Right atrium auricular region (tissue), 2 donors: Measurements from ENCODE around the gene APOM. TPM values are rescaled to one million over a fixed set of nuclear protein-coding genes. Genes with fewer than 3 reads are reported as not detected.

Experiments used
- DNase-seq: peaks from one replicate; pipeline ENCODE4 v3.0.0-alpha.2; 2019; ENCODE audit warnings: low spot score
- H3K27ac ChIP-seq, 2 donors: fragments of 200-600 bp; sonication (generic); 1 replicate in 1 of 2; 2 replicates in 1 of 2; pipeline ENCODE4 v1.5.1; 2016 to 2019
- H3K27me3 ChIP-seq, 2 donors: fragments of 200-600 bp; sonication (generic); one replicate each; pipeline versions ENCODE4 v1.5.1 to v1.6.0; 2017 to 2019
- H3K36me3 ChIP-seq: fragments of 200-600 bp; sonication (generic); one replicate; pipeline ENCODE4 v1.5.1; 2016
- H3K4me1 ChIP-seq, 2 donors: fragments of 200-600 bp; sonication (generic); one replicate each; pipeline versions ENCODE4 v1.5.1 to v1.6.0; 2017 to 2019
- H3K4me3 ChIP-seq, 2 donors: fragments of 200-600 bp; sonication (generic); 1 replicate in 1 of 2; 2 replicates in 1 of 2; pipeline ENCODE4 v1.5.1; 2017 to 2019; ENCODE audit warnings: mild to moderate bottlenecking in 1 of 2, moderate library complexity in 1 of 2
- H3K9me3 ChIP-seq, 2 donors: fragments of 200-600 bp; sonication (generic); one replicate each; pipeline ENCODE4 v1.5.1; 2019
- CTCF ChIP-seq, 2 donors: fragments of 200-600 bp; sonication (generic); IDR thresholded peaks; one replicate each; pipeline ENCODE4 v1.5.1; 2019; ENCODE audit warnings: antibody characterized with exemption in 2 of 2
- total RNA-seq, 2 donors: library from RNA; depleted of rRNA; stranded (reverse); fragments of >200 nt; gene quantifications; one replicate each; pipeline ENCODE4 v1.1.0, GENCODE V29; 2016

APOM gene
- total RNA-seq, 2 donors from 2014 or later, result 1.0 to 1.2 TPM

GRCh38 chr6:31697555-31697954, 41.9 kb downstream of the APOM start:
- TF ChIP-seq CTCF (IDR thresholded peaks at IDR 0.05), result no peak
- H3K36me3 ChIP-seq, result peaks cover 66% of the 10 kb centered on the region

GRCh38 chr6:31700740-31701401, 45.2 kb downstream of the APOM start:
- H3K4me3 ChIP-seq, result no peak overlapping the region
- TF ChIP-seq CTCF (IDR thresholded peaks at IDR 0.05), result no peak
- no peaks in the 10 kb centered on the region for H3K9me3 ChIP-seq
- no peak for DNase-seq
- H3K27me3 ChIP-seq, result no peaks in the 10 kb centered on the region
- peaks cover 0 to 22% of the 10 kb centered on the region in 2 donors for H3K4me1 ChIP-seq
- H3K36me3 ChIP-seq, result peaks cover 40% of the 10 kb centered on the region
- H3K27ac ChIP-seq, result no peak overlapping the region

More at GRCh38 chr6:31697555-31697954, 41.9 kb downstream of the APOM start:
- Histone ChIP-seq H3K27ac (no peak overlapping the region), H3K4me1 (peaks cover 0 to 22% of the 10 kb centered on the region in 2 donors), H3K9me3 (no peaks in the 10 kb centered on the region), H3K4me3 (no peak overlapping the region), H3K27me3 (no peaks in the 10 kb centered on the region)
- no peak for DNase-seq

- H3K27me3 ChIP-seq, result no peaks in the 10 kb centered on the region
- peaks cover 0 to 22% of the 10 kb centered on the region in 2 donors for H3K4me1 ChIP-seq
These were observed 46.1 kb downstream of the APOM start for GRCh38 chr6:31701666-31702404.

GRCh38 chr6:31702405-31702818, 46.7 kb downstream of the APOM start:
- Histone ChIP-seq H3K27me3 (no peaks in the 10 kb centered on the region), H3K9me3 (no peaks in the 10 kb centered on the region), H3K27ac (peak overlapping the region; percentile 97 to 98), H3K4me3 (peak overlapping the region; percentile 78 to 82), H3K4me1 (peaks cover 0 to 22% of the 10 kb centered on the region in 2 donors), H3K36me3 (peaks cover 24% of the 10 kb centered on the region)
- no peak for DNase-seq
- TF ChIP-seq CTCF (IDR thresholded peaks at IDR 0.05), result no peak

More at GRCh38 chr6:31701666-31702404, 46.1 kb downstream of the APOM start:
- H3K27ac ChIP-seq, result peak overlapping the region; percentile 97 to 98
- peak overlapping the region; percentile 78 to 82 for H3K4me3 ChIP-seq
- no peak for TF ChIP-seq CTCF (IDR thresholded peaks at IDR 0.05)
- DNase-seq, result no peak
- no peaks in the 10 kb centered on the region for H3K9me3 ChIP-seq
- H3K36me3 ChIP-seq, result peaks cover 30% of the 10 kb centered on the region

- Histone ChIP-seq H3K4me3 (peak within 1 kb of the TSS; percentile 78 to 82), H3K4me1 (peaks cover 0 to 18% of the 10 kb centered on the region in 2 donors), H3K27ac (peak within 1 kb of the TSS; percentile 97 to 98)
These were observed 47.4 kb downstream of the APOM start, which contains the start of gene ABHD16A for GRCh38 chr6:31702819-31703716. Gene ABHD16A, minus strand, starts transcription at chr6:31703324. Its CDS starts 43 bp downstream, at chr6:31703281.

More at GRCh38 chr6:31702819-31703716, 47.4 kb downstream of the APOM start, which contains the start of gene ABHD16A:
- Histone ChIP-seq H3K9me3 (no peaks in the 10 kb centered on the region), H3K27me3 (no peaks in the 10 kb centered on the region), H3K36me3 (peaks cover 21% of the 10 kb centered on the region)
- peak; percentile 99 for DNase-seq
- peak in 1 of 2 donors; percentile 30 for TF ChIP-seq CTCF (IDR thresholded peaks at IDR 0.05)
